Measurements from ENCODE around the gene PTPRO. TPM values are rescaled to one million over a fixed set of nuclear protein-coding genes. Genes with fewer than 3 reads are reported as not detected.

The PTPRO gene
- total and polyA plus RNA-seq, 10 of the 15 experiments (the other 5 are each of a cell fraction or from before 2014, with no cell fraction given): 1.2 to 5.3 (median 3.5) TPM

DNA sequence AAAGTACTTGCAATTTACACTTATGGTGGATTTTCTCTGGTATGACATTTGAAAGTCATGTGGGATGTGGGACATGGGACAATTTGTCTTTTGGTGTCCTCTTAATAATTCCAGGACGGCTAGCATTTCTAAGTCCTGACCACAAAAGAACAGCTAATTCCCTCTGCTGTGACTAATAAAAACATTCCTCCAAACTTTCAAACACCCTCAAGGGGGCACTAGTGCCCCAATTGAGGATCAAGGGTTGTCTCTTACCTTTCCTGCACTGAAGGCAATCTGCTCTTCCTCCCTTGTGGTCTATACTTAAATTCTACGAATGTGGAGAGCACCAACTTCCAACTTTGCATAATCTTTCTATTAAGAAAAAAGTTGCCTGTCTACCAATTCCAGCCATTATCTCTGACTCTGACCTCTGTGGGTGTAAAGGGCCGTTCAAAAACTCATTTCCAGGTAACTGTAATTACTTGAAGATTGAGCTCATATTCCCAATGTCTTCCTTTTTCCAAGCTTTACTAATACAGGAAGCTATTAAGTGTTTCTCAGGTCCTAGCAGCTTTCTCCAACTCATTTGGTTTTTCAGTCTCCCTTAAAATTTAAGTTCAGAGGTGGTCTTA lies 210.2 kb downstream of the PTPRO start (continued):
- no peak for TF ChIP-seq NFYA (IDR thresholded peaks at IDR 0.05; ENCODE audit: borderline replicate concordance, low read depth, low read length)

DNA sequence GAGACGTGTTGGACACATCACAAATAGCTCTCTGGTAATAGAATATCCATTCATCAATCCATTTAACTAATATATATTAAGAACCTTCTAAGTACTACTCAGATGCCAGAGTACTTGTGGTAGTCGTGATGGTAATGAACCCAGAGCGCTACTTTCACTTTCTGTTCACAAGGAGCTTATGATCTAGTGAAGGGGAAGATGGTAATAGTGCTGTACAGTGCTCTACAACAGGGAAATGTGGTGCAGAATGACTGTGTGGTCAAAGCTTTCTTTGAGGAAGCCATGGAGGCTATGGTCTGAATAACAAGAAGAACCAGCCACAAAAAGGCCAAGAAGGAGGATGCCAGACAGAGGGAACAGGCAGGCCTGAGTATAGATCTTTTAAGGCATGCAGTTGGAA lies 212.0 kb downstream of the PTPRO start:
- H2AFZ ChIP-seq (ENCODE audit: control insufficient read depth, low read depth, low read length): peak overlapping the region; percentile 82
- H3K4me3 ChIP-seq: no peak overlapping the region
- RAD21 ChIA-PET (ENCODE audit: unreplicated experiment): interaction anchor here (0.7 to 11.8 kb wide), 19 partner anchors 9 to 364 kb away, joined by 3 to 609 read pairs (median 5); no protein-coding TSS in a partner anchor
- no peaks in the 10 kb centered on the region for H3K36me3 ChIP-seq (ENCODE audit: control insufficient read depth in 2 of 2, insufficient read depth in 2 of 2, low read length in 1 of 2)
- H4K20me1 ChIP-seq (ENCODE audit: control insufficient read depth, insufficient read depth): no peaks in the 10 kb centered on the region
- 14% methylated on average over 3 of the region's 3 CpGs for WGBS (ENCODE audit: insufficient coverage, insufficient replicate concordance, low lambda C conversion rate, missing lambda C conversion rate)
- DNase-seq (ENCODE audit: low read depth, low spot score): peak; percentile 34
- H3K27me3 ChIP-seq (replicated peaks in 1 of 2; ENCODE audit: control insufficient read depth in 2 of 2, insufficient read depth in 2 of 2, low read length in 1 of 2): no peaks in the 10 kb centered on the region
- H3K4me1 ChIP-seq (ENCODE audit: control insufficient read depth, insufficient read depth, low read length): no peaks in the 10 kb centered on the region; the same call in 1 of the 2 replicates
- H3K9ac ChIP-seq (ENCODE audit: control insufficient read depth, insufficient read depth, low read length): no peak overlapping the region
- intact Hi-C loops (cut with micrococcal nuclease; ENCODE audit: unreplicated experiment): no loop called here
- SMC1A ChIA-PET (ENCODE audit: uncharacterized antibody, unreplicated experiment): interaction anchor here (0.7 to 13.5 kb wide), 18 partner anchors 9 to 376 kb away, joined by 3 to 853 read pairs (median 4); partner anchors contain the start of gene DERA
- H3K9me3 ChIP-seq (replicated peaks; ENCODE audit: control insufficient read depth, insufficient read depth, low read length): no peaks in the 10 kb centered on the region; the same call in 2 of the 3 replicates
- H3K27ac ChIP-seq (ENCODE audit: control insufficient read depth, insufficient read depth): no peak overlapping the region; the same call in 1 of the 2 replicates
- ATAC-seq: peak; percentile 86
- H3K4me2 ChIP-seq (ENCODE audit: control insufficient read depth, insufficient read depth): peak overlapping the region; percentile 36; the same call in 1 of the 2 replicates
- H3K79me2 ChIP-seq (ENCODE audit: control insufficient read depth, insufficient read depth, low read length): no peaks in the 10 kb centered on the region
- no peak for FAIRE-seq
- POLR2A ChIA-PET: interaction anchor here (0.6 to 1.8 kb wide), 10 partner anchors 8 to 264 kb away, joined by 3 to 7 read pairs (median 5); no protein-coding TSS in a partner anchor
- CTCF ChIA-PET: interaction anchor here (0.7 to 13.6 kb wide), 12 partner anchors 9 to 582 kb away, joined by 3 to 1078 read pairs (median 6); no protein-coding TSS in a partner anchor
- in situ Hi-C loops (cut with MboI): loop anchor here (5.0 kb wide), 2 partner anchors 43 to 318 kb away; no protein-coding TSS in a partner anchor
- BruUV-seq (replicated peaks): no TSS peak
- TF ChIP-seq EP300 (IDR thresholded peaks at IDR 0.05; ENCODE audit: borderline replicate concordance in 1 of 2, control insufficient read depth in 1 of 2, low read depth in 2 of 2, low read length in 2 of 2) (0 out of 4 replicates have a peak, but pooled peaks of 1 of the 2 experiments have one; percentile 16), ZNF24 (IDR thresholded peaks at IDR 0.05) (peak; percentile 91), MTA2 (IDR thresholded peaks at IDR 0.05; ENCODE audit: low read depth) (no peak), HDAC2 (IDR thresholded peaks at IDR 0.05) (no peak), RUNX3 (IDR thresholded peaks at IDR 0.05; ENCODE audit: low read length) (peak; percentile 31; the same call in 1 of the 2 replicates), CHD4 (IDR thresholded peaks at IDR 0.05) (no peak)
- TF ChIP-seq, protein P1, sequence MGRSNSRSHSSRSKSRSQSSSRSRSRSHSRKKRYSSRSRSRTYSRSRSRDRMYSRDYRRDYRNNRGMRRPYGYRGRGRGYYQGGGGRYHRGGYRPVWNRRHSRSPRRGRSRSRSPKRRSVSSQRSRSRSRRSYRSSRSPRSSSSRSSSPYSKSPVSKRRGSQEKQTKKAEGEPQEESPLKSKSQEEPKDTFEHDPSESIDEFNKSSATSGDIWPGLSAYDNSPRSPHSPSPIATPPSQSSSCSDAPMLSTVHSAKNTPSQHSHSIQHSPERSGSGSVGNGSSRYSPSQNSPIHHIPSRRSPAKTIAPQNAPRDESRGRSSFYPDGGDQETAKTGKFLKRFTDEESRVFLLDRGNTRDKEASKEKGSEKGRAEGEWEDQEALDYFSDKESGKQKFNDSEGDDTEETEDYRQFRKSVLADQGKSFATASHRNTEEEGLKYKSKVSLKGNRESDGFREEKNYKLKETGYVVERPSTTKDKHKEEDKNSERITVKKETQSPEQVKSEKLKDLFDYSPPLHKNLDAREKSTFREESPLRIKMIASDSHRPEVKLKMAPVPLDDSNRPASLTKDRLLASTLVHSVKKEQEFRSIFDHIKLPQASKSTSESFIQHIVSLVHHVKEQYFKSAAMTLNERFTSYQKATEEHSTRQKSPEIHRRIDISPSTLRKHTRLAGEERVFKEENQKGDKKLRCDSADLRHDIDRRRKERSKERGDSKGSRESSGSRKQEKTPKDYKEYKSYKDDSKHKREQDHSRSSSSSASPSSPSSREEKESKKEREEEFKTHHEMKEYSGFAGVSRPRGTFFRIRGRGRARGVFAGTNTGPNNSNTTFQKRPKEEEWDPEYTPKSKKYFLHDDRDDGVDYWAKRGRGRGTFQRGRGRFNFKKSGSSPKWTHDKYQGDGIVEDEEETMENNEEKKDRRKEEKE (IDR thresholded peaks at IDR 0.05): no peak
- TF ChIP-seq, protein P2, sequence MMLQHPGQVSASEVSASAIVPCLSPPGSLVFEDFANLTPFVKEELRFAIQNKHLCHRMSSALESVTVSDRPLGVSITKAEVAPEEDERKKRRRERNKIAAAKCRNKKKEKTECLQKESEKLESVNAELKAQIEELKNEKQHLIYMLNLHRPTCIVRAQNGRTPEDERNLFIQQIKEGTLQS (IDR thresholded peaks at IDR 0.05; ENCODE audit: borderline replicate concordance, extremely low read depth, low read depth, low read length): no peak
- TF ChIP-seq, protein P3, sequence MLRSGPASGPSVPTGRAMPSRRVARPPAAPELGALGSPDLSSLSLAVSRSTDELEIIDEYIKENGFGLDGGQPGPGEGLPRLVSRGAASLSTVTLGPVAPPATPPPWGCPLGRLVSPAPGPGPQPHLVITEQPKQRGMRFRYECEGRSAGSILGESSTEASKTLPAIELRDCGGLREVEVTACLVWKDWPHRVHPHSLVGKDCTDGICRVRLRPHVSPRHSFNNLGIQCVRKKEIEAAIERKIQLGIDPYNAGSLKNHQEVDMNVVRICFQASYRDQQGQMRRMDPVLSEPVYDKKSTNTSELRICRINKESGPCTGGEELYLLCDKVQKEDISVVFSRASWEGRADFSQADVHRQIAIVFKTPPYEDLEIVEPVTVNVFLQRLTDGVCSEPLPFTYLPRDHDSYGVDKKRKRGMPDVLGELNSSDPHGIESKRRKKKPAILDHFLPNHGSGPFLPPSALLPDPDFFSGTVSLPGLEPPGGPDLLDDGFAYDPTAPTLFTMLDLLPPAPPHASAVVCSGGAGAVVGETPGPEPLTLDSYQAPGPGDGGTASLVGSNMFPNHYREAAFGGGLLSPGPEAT (IDR thresholded peaks at IDR 0.05; ENCODE audit: low read depth): no peak
- TF ChIP-seq, protein P4, sequence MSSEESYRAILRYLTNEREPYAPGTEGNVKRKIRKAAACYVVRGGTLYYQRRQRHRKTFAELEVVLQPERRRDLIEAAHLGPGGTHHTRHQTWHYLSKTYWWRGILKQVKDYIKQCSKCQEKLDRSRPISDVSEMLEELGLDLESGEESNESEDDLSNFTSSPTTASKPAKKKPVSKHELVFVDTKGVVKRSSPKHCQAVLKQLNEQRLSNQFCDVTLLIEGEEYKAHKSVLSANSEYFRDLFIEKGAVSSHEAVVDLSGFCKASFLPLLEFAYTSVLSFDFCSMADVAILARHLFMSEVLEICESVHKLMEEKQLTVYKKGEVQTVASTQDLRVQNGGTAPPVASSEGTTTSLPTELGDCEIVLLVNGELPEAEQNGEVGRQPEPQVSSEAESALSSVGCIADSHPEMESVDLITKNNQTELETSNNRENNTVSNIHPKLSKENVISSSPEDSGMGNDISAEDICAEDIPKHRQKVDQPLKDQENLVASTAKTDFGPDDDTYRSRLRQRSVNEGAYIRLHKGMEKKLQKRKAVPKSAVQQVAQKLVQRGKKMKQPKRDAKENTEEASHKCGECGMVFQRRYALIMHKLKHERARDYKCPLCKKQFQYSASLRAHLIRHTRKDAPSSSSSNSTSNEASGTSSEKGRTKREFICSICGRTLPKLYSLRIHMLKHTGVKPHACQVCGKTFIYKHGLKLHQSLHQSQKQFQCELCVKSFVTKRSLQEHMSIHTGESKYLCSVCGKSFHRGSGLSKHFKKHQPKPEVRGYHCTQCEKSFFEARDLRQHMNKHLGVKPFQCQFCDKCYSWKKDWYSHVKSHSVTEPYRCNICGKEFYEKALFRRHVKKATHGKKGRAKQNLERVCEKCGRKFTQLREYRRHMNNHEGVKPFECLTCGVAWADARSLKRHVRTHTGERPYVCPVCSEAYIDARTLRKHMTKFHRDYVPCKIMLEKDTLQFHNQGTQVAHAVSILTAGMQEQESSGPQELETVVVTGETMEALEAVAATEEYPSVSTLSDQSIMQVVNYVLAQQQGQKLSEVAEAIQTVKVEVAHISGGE (CRISPR knock-in tag; IDR thresholded peaks at IDR 0.05): no peak

All from GM12878 (cell line).